ENCODE data around the gene DNAI2.

GRCh38 chr17:74330446-74330845, 56.4 kb downstream of the DNAI2 start:
- TF ChIP-seq REST (IDR thresholded peaks at IDR 0.05; ENCODE audit: insufficient read depth in 1 of 2, low read depth in 2 of 2, low read length in 2 of 2) = no peak
- TF ChIP-seq POLR2AphosphoS5 (IDR thresholded peaks at IDR 0.05; ENCODE audit: low read depth, low read length) = no peak
- no peak for TF ChIP-seq SIN3A (IDR thresholded peaks at IDR 0.05; ENCODE audit: borderline replicate concordance, insufficient read depth, low read length)
- no peak for TF ChIP-seq TAF1 (IDR thresholded peaks at IDR 0.05; ENCODE audit: borderline replicate concordance, insufficient read depth, low read length)
- no peak for TF ChIP-seq FOXP2 (optimal IDR thresholded peaks at IDR 0.05; ENCODE audit: borderline replicate concordance, extremely low read depth, extremely low read length, insufficient read depth)

Data from PFSK-1 (cell line).